Vagina (tissue), 2 donors: ENCODE data around the gene KRT6B.

ENCODE experiments used
- CTCF ChIP-seq, 3 experiments: fragments of 450-650 bp in 2 of 3; fragments of 200-600 bp in 1 of 3; sonication (generic) in 1 of 3; IDR thresholded peaks; one replicate each; pipeline ENCODE4 v1.5.1; 2017 to 2019; ENCODE audit warnings: antibody characterized with exemption in 3 of 3, mild to moderate bottlenecking in 2 of 3, moderate library complexity in 2 of 3
- POLR2A ChIP-seq, 2 donors: fragments of 450-650 bp; IDR thresholded peaks; one replicate each; pipeline ENCODE4 v1.6.1; 2017; ENCODE audit warnings: antibody characterized with exemption in 2 of 2, mild to moderate bottlenecking in 2 of 2, moderate library complexity in 2 of 2
- POLR2AphosphoS5 ChIP-seq, 2 donors: sonication (generic); formaldehyde crosslinking; IDR thresholded peaks; one replicate each; pipeline ENCODE4 v1.9.0; 2017; ENCODE audit warnings: antibody characterized with exemption in 2 of 2, mild to moderate bottlenecking in 2 of 2, low read depth in 1 of 2; ENCODE audit not compliant: insufficient read depth in 1 of 2

- no peak for TF ChIP-seq CTCF (IDR thresholded peaks at IDR 0.05)
- TF ChIP-seq POLR2AphosphoS5 (IDR thresholded peaks at IDR 0.05; ENCODE audit: insufficient read depth in 1 of 2, low read depth in 1 of 2) = no peak
- TF ChIP-seq POLR2A (IDR thresholded peaks at IDR 0.05) = no peak
These were observed 13.0 kb upstream of the KRT6B start for GRCh38 chr12:52464897-52465296.
